WTC11 (cell line): Measurements from ENCODE around the gene WNT1. TPM values are rescaled to one million over a fixed set of nuclear protein-coding genes. Genes with fewer than 3 reads are reported as not detected.
A peak's percentile ranks its signal among the peaks of the same experiment; 100 is the strongest.

Experiments
- ATAC-seq: fragments of 200-7000 bp; cut with Tn5 transposase; 2 replicates; pipeline ENCODE4 v1.10.0; 2021; ENCODE audit warnings: mild to moderate bottlenecking, moderate library complexity
- CTCF ChIA-PET: fragments of 300-600 bp; sonication (Branson Sonifier 250); formaldehyde crosslinking; loops from one replicate; lab custom pipeline; 2021; ENCODE audit warnings: antibody characterized with exemption; lab: Charles Lee
- POLR2A ChIA-PET: fragments of 350-600 bp; sonication (Branson Sonifier 250); formaldehyde crosslinking; loops from one replicate; lab custom pipeline; 2021; ENCODE audit warnings: antibody characterized with exemption; lab: Charles Lee
- DNase-seq: peaks from one replicate; pipeline ENCODE4 v3.0.0; 2021; ENCODE audit warnings: low spot score
- H3K27ac Mint-ChIP-seq: 2 replicates; pipeline ENCODE4 v1.8.0; 2021; ENCODE audit warnings: mixed read lengths
- H3K27me3 Mint-ChIP-seq: 2 replicates; pipeline ENCODE4 v1.8.0; 2021; ENCODE audit warnings: low read depth, mild to moderate bottlenecking, moderate library complexity, mixed read lengths
- H3K36me3 Mint-ChIP-seq: 2 replicates; pipeline ENCODE4 v1.8.0; 2021; ENCODE audit warnings: mixed read lengths
- H3K4me1 Mint-ChIP-seq: 2 replicates; pipeline ENCODE4 v1.8.0; 2022; ENCODE audit warnings: mixed read lengths
- H3K4me3 Mint-ChIP-seq: 2 replicates; pipeline ENCODE4 v1.8.0; 2021; ENCODE audit warnings: mild to moderate bottlenecking, moderate library complexity, mixed read lengths
- H3K9me3 Mint-ChIP-seq: 2 replicates; pipeline ENCODE4 v1.8.0; 2021; ENCODE audit warnings: mixed read lengths
- FOXP1 ChIP-seq: sonication (generic); formaldehyde crosslinking; IDR thresholded peaks from 2 replicates; pipeline ENCODE4 v1.8.0; 2022; ENCODE audit warnings: missing genetic modification reagents, mild to moderate bottlenecking, moderate library complexity, borderline replicate concordance
- TP53 ChIP-seq: sonication (generic); formaldehyde crosslinking; IDR thresholded peaks from 2 replicates; pipeline ENCODE4 v1.8.1; 2023; ENCODE audit warnings: mild to moderate bottlenecking, missing genetic modification reagents
- ZBTB21 ChIP-seq: sonication (generic); formaldehyde crosslinking; IDR thresholded peaks from 2 replicates; pipeline ENCODE4 v1.8.1; 2023; ENCODE audit warnings: mild to moderate bottlenecking, missing genetic modification reagents, borderline replicate concordance
- ZNF138 ChIP-seq: sonication (generic); formaldehyde crosslinking; conservative IDR thresholded peaks from 2 replicates; pipeline ENCODE4 v1.8.1; 2022; ENCODE audit warnings: mild to moderate bottlenecking, moderate library complexity, missing genetic modification reagents
- ZNF423 ChIP-seq: fragments of 250-450 bp; sonication (Bioruptor Pico); IDR thresholded peaks from 2 replicates; pipeline ENCODE4 v2.1.2; 2022; ENCODE audit warnings: mild to moderate bottlenecking, moderate library complexity
- total RNA-seq: library from RNA; stranded (reverse); gene quantifications from 3 replicates; pipeline ENCODE4 v1.2.3, GENCODE V29; 2021
- TF ChIP-seq, protein P1 (sequence below): sonication (generic); formaldehyde crosslinking; IDR thresholded peaks from 2 replicates; pipeline ENCODE4 v1.8.1; 2023; ENCODE audit warnings: mild to moderate bottlenecking, missing genetic modification reagents, moderate library complexity
- TF ChIP-seq, protein P2 (sequence below): sonication (generic); formaldehyde crosslinking; IDR thresholded peaks from 2 replicates; pipeline ENCODE4 v1.8.1; 2023; ENCODE audit warnings: mild to moderate bottlenecking, moderate library complexity, missing genetic modification reagents
- TF ChIP-seq, protein P3 (sequence below): fragments of 250-450 bp; sonication (Bioruptor Pico); IDR thresholded peaks from 2 replicates; pipeline ENCODE4 v1.9.0; 2021; ENCODE audit warnings: moderate library complexity, mild to moderate bottlenecking, inconsistent platforms, borderline replicate concordance
- TF ChIP-seq, protein P4 (sequence below): sonication (generic); formaldehyde crosslinking; IDR thresholded peaks from 2 replicates; pipeline ENCODE4 v1.8.0; 2022; ENCODE audit warnings: mild to moderate bottlenecking, missing genetic modification reagents
- TF ChIP-seq, protein P5 (sequence below): sonication (generic); formaldehyde crosslinking; IDR thresholded peaks from 2 replicates; pipeline ENCODE4 v1.8.1; 2022; ENCODE audit warnings: mild to moderate bottlenecking, moderate library complexity, missing genetic modification reagents
- TF ChIP-seq, protein P6 (sequence below): sonication (generic); formaldehyde crosslinking; IDR thresholded peaks from 2 replicates; pipeline ENCODE4 v1.8.1; 2023; ENCODE audit warnings: mild to moderate bottlenecking, missing genetic modification reagents

Gene WNT1
- total RNA-seq, 1 experiment from 2014 or later, result not detected

DNA sequence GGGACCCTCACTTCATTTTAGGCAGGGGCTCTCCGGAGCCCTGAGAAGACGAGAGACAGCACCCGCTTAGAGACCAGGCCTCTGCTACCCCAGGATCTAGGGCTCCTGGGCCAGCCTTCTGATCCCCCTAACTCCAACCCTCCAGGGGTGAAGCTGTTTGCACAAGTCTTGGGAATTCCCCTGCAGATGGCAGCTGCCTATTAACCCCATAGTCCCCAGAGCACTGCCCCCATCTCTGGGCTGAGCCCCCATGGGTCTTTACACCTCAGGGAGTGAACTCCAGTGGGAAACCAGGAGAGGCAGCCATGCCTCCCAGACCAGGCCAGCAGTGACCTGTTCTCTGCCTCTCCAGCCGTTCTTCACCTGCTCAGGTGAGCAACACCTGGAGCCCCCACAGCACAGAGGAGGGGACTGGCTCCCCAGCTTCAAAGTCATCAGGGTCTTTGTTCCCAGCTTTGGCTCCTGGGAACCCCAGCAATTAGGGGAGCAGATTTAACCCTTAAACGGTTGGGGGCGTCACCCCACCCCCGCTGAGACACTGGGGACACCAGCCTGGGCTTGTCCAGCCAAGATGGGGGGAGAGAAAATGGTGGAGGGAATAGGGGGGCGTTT, 8.9 kb upstream of the WNT1 start:
- Mint-ChIP-seq H3K36me3 (no peaks in the 10 kb centered on the region), H3K9me3 (no peaks in the 10 kb centered on the region), H3K27me3 (peaks cover 81% of the 10 kb centered on the region), H3K4me3 (peak overlapping the region; percentile 61), H3K27ac (no peak overlapping the region), H3K4me1 (peaks cover 62% of the 10 kb centered on the region)
- TF ChIP-seq ZNF138 (CRISPR knock-in tag), result no peak
- 0 out of 2 replicates have a peak, but pooled peaks have one; percentile 17 for TF ChIP-seq ZNF423
- ChIA-PET POLR2A (no interaction called here), CTCF (interaction anchor here (0.7 to 11.0 kb wide), 12 partner anchors 12 to 152 kb away, joined by 3 to 164 read pairs (median 12); partner anchors contain the start of genes ARF3, DDN and WNT1)
- ATAC-seq (no peak), DNase-seq (no peak)

DNA sequence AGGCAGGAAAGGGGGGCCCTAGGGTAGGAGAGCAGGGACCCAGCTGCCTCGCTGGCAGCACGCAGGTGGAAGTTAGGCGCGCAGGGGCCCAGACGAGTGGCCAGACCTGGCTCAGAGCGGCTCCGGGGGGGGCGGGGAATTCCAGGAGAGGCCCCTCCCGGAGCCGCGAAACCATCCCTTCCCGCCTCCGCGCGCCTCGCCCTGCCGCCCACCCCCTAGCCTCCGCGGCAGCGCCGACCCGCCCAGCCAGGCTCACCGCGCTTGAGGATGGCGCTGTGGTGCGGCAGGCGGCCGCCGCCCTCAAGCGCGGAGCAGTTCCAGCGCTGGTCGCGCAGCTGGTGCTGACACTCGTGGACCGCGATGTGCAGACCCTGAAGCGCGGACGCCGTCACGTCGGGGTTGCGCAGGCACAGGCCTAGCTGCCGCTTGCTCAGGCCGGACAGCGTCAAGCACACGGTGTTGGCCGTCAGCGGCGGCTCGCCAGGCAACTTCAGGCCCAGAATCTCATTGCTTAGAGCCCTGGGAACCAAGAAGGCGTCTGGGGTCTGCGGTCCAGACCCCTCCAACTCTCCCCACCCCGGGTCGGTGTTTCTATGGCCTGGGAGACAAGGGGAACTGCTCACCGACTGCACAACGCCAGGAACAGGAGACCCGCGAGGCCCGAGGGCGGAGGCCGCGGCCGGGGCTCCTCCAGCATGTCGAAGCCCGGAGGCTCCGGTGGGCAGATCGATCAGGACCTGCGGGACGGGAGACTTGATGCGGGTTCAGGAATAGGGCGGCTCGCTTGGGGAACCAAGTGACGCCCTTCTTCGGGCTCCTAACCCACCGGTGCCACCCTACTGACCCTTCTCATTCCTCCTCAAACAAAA, 8.1 kb upstream of the WNT1 start:
- peak; percentile 48 for DNase-seq
- POLR2A ChIA-PET, result interaction anchor here (0.5 to 1.6 kb wide), 2 partner anchors 13 to 104 kb away, joined by 3 to 4 read pairs; partner anchors contain the start of genes ARF3 and RND1

More for the DNA sequence above, 8.1 kb upstream of the WNT1 start:
- peaks cover 89% of the 10 kb centered on the region for H3K27me3 Mint-ChIP-seq
- peaks cover 54% of the 10 kb centered on the region for H3K4me1 Mint-ChIP-seq
- peak; percentile 80 for TF ChIP-seq TP53 (CRISPR knock-in tag)
- peak; percentile 65; the same call in 1 of the 2 replicates for TF ChIP-seq FOXP1 (CRISPR knock-in tag)
- TF ChIP-seq ZBTB21 (CRISPR knock-in tag), result 0 out of 2 replicates have a peak, but pooled peaks have one; percentile 17
- TF ChIP-seq, protein P1, sequence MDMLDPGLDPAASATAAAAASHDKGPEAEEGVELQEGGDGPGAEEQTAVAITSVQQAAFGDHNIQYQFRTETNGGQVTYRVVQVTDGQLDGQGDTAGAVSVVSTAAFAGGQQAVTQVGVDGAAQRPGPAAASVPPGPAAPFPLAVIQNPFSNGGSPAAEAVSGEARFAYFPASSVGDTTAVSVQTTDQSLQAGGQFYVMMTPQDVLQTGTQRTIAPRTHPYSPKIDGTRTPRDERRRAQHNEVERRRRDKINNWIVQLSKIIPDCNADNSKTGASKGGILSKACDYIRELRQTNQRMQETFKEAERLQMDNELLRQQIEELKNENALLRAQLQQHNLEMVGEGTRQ (CRISPR knock-in tag), result 0 out of 2 replicates have a peak, but pooled peaks have one; percentile 8
- TF ChIP-seq, protein P2, sequence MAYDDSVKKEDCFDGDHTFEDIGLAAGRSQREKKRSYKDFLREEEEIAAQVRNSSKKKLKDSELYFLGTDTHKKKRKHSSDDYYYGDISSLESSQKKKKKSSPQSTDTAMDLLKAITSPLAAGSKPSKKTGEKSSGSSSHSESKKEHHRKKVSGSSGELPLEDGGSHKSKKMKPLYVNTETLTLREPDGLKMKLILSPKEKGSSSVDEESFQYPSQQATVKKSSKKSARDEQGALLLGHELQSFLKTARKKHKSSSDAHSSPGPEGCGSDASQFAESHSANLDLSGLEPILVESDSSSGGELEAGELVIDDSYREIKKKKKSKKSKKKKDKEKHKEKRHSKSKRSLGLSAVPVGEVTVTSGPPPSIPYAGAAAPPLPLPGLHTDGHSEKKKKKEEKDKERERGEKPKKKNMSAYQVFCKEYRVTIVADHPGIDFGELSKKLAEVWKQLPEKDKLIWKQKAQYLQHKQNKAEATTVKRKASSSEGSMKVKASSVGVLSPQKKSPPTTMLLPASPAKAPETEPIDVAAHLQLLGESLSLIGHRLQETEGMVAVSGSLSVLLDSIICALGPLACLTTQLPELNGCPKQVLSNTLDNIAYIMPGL, result 0 out of 2 replicates have a peak, but pooled peaks have one; percentile 21
- TF ChIP-seq, protein P3, sequence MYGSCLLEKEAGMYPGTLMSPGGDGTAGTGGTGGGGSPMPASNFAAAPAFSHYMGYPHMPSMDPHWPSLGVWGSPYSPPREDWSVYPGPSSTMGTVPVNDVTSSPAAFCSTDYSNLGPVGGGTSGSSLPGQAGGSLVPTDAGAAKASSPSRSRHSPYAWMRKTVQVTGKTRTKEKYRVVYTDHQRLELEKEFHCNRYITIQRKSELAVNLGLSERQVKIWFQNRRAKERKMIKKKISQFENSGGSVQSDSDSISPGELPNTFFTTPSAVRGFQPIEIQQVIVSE (CRISPR knock-in tag), result no peak
- TF ChIP-seq, protein P4, sequence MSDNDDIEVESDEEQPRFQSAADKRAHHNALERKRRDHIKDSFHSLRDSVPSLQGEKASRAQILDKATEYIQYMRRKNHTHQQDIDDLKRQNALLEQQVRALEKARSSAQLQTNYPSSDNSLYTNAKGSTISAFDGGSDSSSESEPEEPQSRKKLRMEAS (CRISPR knock-in tag), result peak; percentile 73
- TF ChIP-seq, protein P5, sequence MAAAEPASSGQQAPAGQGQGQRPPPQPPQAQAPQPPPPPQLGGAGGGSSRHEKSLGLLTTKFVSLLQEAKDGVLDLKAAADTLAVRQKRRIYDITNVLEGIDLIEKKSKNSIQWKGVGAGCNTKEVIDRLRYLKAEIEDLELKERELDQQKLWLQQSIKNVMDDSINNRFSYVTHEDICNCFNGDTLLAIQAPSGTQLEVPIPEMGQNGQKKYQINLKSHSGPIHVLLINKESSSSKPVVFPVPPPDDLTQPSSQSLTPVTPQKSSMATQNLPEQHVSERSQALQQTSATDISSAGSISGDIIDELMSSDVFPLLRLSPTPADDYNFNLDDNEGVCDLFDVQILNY (CRISPR knock-in tag), result 0 out of 2 replicates have a peak, but pooled peaks have one; percentile 28
- TF ChIP-seq, protein P6, sequence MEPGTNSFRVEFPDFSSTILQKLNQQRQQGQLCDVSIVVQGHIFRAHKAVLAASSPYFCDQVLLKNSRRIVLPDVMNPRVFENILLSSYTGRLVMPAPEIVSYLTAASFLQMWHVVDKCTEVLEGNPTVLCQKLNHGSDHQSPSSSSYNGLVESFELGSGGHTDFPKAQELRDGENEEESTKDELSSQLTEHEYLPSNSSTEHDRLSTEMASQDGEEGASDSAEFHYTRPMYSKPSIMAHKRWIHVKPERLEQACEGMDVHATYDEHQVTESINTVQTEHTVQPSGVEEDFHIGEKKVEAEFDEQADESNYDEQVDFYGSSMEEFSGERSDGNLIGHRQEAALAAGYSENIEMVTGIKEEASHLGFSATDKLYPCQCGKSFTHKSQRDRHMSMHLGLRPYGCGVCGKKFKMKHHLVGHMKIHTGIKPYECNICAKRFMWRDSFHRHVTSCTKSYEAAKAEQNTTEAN (CRISPR knock-in tag), result no peak
- 0 out of 2 replicates have a peak, but pooled peaks have one; percentile 55 for TF ChIP-seq ZNF138 (CRISPR knock-in tag)
- CTCF ChIA-PET, result interaction anchor here (0.7 to 11.0 kb wide), 12 partner anchors 11 to 151 kb away, joined by 3 to 164 read pairs (median 13); partner anchors contain the start of genes ARF3, DDN and WNT1
- no peaks in the 10 kb centered on the region for H3K36me3 Mint-ChIP-seq
- H3K27ac Mint-ChIP-seq, result no peak overlapping the region
- no peaks in the 10 kb centered on the region for H3K9me3 Mint-ChIP-seq
- ATAC-seq, result peak; percentile 3; the same call in 1 of the 2 replicates
- H3K4me3 Mint-ChIP-seq, result peak overlapping the region; percentile 86
